NB4 (cell line): ENCODE measurements around the gene C9orf57.

Source experiments
- DNase-seq: peaks from one replicate; pipeline ENCODE4 v3.0.0; 2010; ENCODE audit warnings: low read depth
- H3K4me3 ChIP-seq: one replicate; pipeline ENCODE4 v1.5.1; 2011; ENCODE audit warnings: mild to moderate bottlenecking, low read depth, low read length, moderate library complexity
- MYC ChIP-seq: IDR thresholded peaks from 2 replicates; pipeline ENCODE4 v1.6.1; 2011; ENCODE audit warnings: low read depth, low read length
- POLR2A ChIP-seq: IDR thresholded peaks from 2 replicates; pipeline ENCODE4 v1.6.1; 2011; ENCODE audit warnings: mild to moderate bottlenecking; ENCODE audit not compliant: insufficient read length; ENCODE audit errors: extremely low read depth
- TF ChIP-seq, protein P1 (sequence below): IDR thresholded peaks from 2 replicates; pipeline ENCODE4 v1.6.1; 2011; ENCODE audit warnings: low read depth, low read length
- TF ChIP-seq, protein P2 (sequence below): IDR thresholded peaks from one replicate; pipeline ENCODE4 v1.5.1; 2012; ENCODE audit warnings: low read depth, low read length

C9orf57 gene

DNA sequence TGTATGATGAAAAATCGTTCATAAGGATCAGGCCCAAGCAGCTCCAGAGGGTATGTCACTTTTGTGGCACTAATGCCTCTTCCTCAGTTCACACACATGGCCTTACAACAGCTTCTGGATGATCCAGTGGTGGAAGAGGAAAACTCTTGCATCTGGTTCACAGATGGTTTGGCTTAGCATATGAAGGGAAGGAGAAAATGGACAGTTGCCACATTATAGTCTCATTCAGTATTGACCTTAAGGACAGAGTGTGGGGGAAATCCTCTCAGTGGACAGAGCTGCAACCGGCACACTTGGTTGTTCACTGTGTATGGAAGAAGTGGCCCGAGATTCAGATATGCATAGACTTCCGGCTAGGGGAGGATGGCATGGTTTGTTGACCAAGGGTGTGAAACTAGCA lies 22.8 kb downstream of the C9orf57 start:
- no peak overlapping the region for H3K4me3 ChIP-seq
- TF ChIP-seq POLR2A (no peak), MYC (no peak)
- TF ChIP-seq, protein P1, sequence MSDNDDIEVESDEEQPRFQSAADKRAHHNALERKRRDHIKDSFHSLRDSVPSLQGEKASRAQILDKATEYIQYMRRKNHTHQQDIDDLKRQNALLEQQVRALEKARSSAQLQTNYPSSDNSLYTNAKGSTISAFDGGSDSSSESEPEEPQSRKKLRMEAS: no peak
- TF ChIP-seq, protein P2, sequence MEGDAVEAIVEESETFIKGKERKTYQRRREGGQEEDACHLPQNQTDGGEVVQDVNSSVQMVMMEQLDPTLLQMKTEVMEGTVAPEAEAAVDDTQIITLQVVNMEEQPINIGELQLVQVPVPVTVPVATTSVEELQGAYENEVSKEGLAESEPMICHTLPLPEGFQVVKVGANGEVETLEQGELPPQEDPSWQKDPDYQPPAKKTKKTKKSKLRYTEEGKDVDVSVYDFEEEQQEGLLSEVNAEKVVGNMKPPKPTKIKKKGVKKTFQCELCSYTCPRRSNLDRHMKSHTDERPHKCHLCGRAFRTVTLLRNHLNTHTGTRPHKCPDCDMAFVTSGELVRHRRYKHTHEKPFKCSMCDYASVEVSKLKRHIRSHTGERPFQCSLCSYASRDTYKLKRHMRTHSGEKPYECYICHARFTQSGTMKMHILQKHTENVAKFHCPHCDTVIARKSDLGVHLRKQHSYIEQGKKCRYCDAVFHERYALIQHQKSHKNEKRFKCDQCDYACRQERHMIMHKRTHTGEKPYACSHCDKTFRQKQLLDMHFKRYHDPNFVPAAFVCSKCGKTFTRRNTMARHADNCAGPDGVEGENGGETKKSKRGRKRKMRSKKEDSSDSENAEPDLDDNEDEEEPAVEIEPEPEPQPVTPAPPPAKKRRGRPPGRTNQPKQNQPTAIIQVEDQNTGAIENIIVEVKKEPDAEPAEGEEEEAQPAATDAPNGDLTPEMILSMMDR: no peak
- DNase-seq: no peak

GRCh38 chr9:72030767-72031166 lies 29.6 kb downstream of the C9orf57 start:
- no peak for DNase-seq
- TF ChIP-seq POLR2A: no peak
- TF ChIP-seq, protein P2: no peak
- no peak overlapping the region for H3K4me3 ChIP-seq

GRCh38 chr9:72029986-72030385 lies 30.4 kb downstream of the C9orf57 start:
- TF ChIP-seq, protein P1: no peak
- TF ChIP-seq, protein P2: no peak
- TF ChIP-seq MYC: no peak
- no peak for TF ChIP-seq POLR2A
- no peak overlapping the region for H3K4me3 ChIP-seq
- no peak for DNase-seq

DNA sequence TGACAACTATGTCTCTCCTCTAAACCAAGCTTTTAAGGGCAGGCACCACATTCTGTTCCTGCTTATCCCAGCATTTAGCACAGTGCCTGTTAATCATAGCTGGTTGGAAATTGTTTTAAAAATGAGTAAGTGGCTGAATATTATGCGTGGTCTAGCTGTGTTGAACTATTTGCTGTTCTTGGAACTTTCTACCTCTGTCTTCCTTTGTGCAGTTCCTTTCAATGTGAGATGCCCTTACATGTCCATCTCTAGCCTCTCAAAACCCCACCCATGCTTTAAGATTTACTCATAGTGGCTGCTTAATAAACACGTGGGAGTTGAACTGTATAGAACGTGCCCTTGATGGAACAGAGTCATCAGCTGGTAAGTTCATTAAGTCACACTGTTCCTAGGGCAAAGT lies 34.5 kb downstream of the C9orf57 start:
- TF ChIP-seq MYC: no peak
- TF ChIP-seq, protein P1: no peak
- no peak for DNase-seq
- H3K4me3 ChIP-seq: no peak overlapping the region

DNA sequence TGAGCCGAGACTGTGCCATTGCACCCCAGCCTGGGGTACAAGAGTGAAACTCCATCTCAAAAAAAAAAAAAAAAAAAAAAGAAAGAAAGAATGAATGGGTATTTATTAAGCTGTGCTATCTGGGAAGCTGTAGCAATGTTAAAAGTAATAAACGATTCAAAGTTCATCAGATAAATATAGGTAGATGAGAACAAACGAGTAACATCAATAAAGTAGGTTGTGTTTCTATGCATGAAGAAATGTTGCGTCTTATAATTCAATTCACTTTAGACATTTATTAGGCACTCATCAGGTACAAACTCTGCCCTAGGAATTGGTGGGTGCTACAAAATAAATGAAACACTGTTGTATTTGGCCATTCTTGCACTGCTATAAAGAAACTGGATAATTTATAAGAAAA lies 36.8 kb downstream of the C9orf57 start:
- TF ChIP-seq, protein P1: no peak
- TF ChIP-seq, protein P2: no peak
- TF ChIP-seq MYC (no peak), POLR2A (no peak)
- no peak for DNase-seq
- no peak overlapping the region for H3K4me3 ChIP-seq

DNA sequence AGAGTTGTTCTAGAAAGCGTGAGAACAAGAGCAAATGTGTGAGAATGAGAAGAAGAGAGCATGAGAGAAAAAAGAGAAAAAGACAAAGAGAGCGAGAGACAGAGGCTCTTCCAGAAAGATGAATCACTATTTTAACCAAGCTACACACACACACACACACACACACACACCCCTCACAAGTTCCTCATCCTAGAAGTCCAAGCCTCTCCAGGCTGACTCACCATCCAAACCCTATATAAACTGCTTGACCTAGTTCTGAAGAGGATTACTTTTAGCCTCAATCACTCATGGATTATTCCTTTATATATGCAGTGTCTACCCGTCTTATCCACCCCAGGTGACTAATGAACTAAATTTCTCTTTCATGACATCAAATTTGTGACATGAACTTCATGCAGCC lies 37.6 kb downstream of the C9orf57 start:
- TF ChIP-seq, protein P2: no peak
- TF ChIP-seq, protein P1: no peak
- TF ChIP-seq MYC (no peak), POLR2A (no peak)
- no peak overlapping the region for H3K4me3 ChIP-seq
- peak; percentile 39 for DNase-seq
